ENCODE data around the gene ALPG. TPM values are rescaled to one million over a fixed set of nuclear protein-coding genes. Genes with fewer than 3 reads are reported as not detected.
"Not testable (repeated sequence)": the region's sequence is repeated elsewhere in the genome, so short reads cannot be mapped to it uniquely, and the experiment has no call there.

ALPG gene
- total RNA-seq, 1 donor from 2014 or later: not detected

DNA sequence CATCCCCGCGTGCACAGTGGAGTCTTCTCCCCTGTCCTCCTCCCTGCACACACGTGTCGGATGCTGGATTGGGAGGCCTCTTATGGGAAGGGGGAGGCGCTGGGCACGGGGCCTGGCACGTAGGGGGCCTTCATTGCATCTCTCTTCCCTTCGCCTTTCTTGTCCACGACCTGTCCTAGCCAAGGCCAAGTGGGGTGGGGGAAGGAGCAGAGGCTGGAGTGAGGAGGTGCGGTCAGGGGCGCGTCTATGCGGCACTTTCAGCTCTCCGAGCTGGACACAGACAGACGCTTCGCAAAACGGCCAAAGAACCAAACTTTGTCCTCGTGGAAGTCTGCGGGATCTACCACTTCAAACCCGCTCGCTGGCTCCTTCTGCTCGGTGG lies 13.4 kb downstream of the ALPG start:
- no peak for DNase-seq

DNA sequence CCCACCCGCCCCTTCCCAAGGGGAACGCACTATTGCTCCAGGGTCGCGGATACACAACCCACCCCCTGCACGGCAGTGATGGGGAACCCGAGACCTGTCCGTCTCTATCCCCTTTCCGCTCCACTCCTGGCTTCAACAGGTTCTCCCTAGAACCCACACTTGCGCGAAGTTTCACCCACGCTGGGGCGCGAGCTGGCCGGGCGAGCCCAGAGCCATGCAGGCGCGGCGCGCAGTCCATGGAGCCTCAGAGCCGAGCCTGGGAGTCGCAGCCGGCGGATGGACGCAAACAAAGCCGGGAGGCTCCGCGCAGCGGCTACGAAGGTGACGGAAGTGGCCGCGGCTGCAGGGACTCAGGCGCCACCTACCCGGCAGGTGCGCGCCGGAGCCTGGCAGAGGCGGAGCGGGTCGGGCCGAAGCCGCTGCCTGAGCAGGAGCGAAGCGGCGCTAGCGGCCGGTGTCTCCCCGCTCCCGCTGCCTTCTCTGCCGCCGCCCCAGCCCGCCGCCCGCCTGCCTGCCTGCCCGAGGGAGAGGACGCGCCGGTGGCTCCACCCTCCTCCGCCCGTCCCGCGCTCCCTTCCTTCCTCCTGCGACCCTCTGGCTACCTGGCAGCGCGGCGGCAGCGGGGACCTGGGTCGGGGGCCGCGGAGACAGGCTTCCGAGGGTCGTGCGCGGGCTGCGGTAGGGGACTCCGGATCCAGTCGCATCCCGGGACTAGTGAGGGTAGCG lies 14.0 kb downstream of the ALPG start:
- DNase-seq: no peak

DNA sequence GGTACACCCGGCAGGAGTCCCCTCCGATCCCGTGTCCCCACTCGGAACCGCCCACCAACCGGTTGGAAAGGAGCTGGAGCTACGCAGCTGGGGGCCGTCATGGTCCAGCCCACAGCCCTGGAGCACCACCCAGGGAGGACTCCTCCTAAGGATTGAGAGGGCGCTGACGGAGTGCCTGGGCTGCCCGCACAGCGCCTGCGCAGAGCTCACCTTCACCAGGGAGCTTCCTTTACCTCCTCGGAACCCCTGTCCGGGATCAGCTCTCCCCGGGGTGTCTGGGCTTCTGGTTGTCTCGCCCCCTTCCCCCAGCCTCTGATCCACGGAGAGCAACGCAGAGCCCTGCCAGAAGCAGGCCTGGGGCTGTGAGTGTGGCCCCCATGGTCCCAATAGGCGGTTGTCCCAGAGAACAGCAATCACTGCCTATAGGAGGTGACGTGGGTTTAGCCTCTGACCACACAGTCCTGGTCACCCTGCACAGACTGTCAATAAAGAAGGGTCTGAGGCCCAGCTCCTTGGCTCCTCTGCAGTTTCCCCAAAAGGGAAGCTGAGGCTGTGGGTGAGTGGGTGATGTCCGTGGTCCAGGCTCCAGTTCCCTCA lies 14.6 kb downstream of the ALPG start:
- no peak for DNase-seq

DNA sequence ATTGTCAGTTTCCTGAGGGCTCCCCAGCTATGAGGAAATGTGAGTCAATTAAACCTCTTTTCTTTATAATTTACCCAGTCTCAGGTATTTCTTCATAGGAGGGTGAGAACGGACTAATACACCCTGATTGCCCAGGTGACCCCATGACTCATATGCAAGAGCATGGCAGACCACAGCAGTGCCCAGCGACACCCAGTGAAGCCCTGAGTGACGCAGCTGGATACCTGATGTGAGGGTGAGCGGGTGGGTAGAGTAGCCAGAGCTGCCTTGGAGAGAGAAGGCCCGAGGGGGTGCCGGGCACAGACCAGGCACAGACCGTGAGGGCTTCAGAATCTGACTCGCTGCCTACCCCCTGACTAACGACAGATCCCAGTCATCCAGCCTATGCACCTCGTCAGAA lies 15.4 kb downstream of the ALPG start:
- DNase-seq: no peak

DNA sequence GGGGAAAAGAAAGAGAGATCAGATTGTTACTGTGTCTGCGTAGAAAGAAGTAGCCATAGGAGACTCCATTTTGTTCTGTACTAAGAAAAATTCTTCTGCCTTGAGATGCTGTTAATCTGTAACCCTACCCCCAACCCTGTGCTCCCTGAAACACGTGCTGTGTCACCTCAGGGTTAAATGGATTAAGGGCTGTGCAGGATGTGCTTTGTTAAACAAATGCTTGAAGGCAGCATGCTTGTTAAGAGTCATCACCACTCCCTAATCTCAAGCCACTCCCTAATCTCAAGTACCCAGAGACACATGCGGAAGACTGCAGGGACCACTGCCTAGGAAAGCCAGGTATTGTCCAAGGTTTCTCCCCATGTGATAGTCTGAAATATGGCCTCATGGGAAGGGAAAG lies 16.4 kb downstream of the ALPG start:
- DNase-seq: not testable (repeated sequence)

DNA sequence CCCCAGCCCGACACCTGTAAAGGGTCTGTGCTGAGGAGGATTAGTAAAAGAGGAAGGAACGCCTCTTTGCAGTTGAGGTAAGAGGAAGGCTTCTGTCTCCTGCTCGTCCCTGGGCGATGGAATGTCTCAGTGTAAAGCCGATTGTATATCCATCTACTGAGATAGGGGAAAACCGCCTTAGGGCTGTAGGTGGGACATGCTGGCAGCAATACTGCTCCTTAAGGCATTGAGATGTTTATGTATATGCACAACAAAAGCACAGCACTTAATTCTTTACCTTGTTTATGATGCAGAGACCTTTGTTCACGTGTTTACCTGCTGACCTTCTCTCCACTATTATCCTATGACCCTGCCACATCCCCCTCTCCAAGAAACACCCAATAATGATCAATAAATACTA lies 16.8 kb downstream of the ALPG start:
- DNase-seq: not testable (repeated sequence)

DNA sequence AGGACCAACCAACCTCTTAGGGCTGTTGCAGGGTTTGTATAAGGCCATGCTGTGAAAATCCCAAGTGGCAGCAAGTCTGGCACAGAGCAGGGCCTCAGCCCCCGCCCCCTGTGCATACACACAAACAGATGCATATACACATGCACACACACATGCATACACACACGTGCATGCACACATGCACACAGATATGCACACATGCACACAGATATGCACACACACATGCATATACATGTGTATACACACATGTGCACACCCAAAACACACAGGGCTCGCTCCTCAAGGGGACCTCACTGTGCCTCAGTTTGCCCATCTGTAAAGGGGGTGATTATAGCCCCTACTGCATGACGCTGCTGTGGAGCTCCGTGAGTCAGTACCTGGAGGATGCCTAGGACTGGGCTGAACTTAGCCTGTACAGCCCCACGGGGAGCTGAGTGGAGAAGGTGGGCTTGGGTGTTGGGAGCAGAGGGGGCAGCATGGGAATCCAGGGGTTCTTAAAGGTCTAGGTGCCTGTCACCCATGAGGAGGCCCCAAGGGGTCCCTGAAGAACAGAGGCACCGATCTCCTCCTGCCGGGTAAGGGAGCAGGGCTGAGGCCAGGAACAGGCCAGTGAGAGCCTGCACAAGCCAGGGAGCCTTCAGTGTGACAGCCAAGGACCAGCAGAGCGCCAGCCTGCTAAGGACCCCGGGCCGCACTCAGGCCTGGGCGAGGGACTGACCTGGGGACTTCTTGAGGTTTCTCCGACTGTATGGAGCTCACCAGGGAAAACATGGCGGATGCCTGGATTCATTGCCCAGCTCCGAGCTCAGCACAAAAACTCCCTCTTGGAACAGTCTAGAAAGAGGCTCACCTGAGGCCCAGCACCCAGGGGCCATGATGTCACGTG lies 25.3 kb downstream of the ALPG start:
- no peak for DNase-seq

DNA sequence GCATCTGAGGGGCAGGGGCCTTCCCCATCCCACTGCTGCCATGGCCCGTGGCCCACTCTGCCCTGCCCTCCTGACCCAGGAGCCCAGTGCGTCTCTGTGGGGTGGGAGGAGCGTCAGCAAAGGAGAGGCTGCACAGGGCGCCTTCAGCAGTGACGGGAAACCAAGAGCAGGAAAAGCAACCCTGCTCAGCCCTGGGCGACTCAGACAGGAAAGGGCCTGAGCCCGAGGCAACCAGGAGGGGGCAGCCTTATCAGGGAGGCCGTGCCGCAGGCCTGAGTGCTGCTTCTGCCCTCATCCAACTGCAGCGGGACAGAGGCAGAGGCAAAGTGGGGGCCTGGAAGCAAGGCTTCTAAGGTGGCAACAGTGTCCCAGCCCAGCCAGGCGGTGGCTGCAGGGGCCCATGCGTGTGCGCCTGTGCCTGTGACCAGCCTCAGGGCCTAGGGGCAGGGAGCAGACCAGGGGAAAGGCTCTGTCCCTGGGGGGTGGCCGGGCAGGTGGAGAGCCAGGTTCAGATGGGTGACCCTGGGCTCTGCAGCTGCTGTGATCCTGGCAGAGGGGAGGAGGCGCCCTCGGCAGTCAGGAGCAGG lies 26.0 kb downstream of the ALPG start:
- DNase-seq: no peak

DNA sequence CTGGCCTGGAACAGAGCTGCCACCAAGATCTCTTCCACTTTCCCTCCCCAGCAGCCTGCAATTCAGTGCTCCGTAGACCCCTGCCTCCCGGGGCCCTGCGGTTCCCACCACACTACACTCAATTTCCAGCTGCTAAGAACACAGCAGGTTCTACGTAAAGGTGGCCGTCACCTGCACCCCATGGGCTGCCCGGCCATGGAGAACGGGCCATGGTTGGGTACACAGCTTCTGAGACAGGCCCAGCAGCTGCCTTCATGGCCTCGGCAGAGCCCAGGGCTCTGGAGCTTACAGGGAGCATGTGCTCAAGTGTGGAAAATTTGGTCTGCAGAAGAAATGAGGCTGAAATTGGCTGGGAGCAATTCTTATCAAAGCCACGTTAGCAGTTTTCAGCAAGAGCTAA lies 27.0 kb downstream of the ALPG start:
- not testable (repeated sequence) for DNase-seq

DNA sequence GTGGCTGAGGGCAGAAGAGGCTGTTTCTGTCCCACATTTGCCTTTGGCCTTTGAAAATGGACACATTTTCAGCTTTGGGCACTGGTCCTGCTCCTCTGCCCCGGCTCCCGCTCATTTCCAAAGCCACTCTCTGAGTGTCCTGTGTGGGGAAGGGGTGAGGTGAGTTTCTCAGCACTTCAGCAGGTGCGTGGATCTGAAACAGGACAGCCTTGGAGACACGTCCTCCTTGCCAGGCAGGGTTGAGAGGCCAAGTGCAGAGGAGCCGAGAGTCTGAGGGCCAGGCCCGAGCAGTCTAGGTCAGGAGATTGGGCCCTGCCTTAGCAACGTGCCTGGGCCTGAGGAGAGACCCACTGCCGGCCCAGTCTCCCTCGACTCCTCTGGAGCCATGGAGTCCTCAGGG lies 27.4 kb downstream of the ALPG start:
- DNase-seq: no peak

DNA sequence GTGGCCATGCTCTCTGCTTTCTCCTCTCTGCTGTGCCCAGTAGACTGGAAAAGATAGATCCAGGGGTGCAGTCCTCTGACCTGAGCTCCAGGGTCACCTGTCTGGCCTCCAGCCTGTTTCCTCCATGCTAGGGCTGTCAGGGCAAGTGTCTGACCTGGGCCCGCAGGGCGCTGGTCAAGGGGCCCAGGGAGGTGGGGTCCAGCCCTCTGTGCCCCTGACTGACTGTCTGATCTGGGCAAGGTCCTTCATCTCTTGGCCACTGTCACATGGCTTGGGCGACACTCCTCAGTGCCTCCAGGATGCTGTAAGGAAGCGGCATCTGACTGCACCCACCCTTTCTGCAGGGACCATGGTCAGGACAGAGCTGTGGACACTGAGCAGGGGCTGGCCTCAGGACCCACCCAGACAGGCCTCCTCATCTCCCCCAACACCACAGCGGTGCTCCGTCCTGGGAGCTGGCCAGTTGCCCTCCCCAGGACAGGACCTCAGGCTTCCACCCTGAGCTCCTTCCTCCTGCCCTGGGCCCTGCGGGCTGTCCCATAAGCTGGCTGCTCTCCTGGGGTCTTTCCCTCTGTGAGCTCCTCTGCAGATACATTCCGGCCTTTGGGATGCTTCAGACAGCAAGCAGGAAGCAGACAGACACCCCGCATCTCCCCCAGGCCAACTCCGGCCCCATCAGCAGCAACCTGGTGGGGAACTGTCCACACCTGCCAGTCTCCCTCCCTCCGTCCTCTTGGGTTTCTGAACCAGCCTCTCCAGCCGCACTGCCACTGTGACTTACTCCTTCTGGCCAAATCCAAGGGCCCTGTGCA lies 28.1 kb downstream of the ALPG start:
- DNase-seq: no peak

DNA sequence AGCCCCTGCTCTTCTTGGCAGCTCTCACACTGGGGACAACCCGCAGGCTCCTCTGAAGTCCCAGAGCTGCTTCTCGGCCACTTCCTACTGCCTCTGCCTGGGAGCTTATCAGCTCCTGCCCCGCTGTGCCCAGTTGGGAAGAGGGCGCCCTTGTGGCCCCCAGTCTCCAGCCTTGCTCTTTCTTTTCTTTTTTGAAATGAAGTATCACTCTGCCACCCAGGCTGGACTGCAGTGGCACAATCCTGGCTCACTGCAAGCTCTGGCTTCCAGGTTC lies 28.7 kb downstream of the ALPG start:
- DNase-seq: no peak

DNA sequence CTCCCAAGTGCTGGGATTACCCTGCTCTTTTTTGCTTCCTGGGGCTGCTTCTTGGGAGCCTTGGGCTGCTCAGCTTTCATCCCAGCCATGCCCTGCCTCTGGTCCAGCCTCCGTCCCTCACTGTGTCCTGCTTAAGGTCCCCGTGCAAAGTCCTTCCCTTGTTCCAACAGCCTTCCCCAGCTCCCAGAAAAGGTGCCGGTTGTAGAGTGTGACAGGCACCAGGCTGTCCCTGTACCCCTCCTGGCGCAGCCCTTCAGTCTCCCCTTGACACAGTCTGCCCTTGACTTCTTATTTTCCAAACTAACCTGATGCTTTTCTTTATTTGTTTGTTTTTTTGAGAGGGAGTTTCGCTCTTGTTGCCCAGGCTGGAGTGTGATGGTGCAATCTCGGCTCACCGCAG lies 29.2 kb downstream of the ALPG start:
- no peak for DNase-seq

DNA sequence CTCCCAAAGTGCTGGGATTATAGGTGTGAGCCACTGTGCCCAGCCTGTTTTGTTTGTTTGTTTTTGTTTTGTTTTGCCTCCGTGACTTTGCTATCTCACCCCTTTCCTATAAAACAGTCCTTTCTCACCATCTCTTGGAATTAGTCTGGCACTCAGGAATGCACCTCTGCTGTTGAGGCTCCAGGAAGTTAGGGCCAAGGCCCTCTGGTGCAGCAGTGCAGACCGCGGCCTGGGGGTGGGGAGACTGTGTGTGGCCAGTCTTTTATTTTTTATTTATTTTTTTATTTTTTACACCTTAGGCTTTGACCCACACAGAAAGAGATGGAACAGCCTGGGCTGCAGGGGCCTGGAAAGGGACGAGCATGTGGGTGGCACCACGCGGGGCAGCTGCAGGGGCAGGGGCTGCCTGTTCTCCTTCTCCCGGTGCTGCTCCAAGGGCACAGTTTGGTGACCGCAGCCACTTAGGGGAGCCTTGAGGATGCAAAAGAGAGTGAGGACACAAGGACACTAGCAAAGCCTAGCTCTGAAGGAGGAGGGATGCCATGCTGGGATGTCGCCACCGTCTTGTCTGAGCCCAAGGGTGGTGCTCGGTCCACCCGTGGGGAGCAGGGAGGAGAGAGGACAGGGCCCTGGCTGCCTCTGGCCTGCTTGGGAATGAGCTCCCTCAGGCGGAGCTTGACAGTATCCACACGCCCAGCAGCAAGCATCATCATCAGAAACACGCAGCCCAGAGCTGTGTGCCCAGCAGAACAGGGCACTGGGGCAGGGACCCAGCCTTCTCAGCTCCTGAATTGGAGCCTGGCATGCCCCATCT lies 29.9 kb downstream of the ALPG start:
- no peak for DNase-seq

DNA sequence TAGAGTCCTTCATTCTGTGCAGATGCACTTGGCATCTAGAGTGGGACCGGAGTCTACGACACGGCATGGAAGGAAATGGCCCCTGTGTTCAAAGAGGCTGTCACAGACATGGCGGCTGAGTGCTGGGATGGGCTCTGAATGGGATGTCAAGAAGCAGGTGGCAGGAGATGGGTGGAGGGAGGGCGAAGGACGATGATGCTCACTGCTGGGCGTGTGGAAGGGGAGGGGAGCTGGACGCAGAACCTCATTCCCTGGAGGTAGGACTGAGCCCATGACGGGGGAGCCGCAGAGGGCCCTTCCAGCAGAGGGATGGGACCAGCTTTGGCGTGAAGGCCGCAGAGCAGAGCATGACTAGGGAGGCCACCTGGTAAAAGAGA lies 30.5 kb downstream of the ALPG start:
- no peak for DNase-seq

DNA sequence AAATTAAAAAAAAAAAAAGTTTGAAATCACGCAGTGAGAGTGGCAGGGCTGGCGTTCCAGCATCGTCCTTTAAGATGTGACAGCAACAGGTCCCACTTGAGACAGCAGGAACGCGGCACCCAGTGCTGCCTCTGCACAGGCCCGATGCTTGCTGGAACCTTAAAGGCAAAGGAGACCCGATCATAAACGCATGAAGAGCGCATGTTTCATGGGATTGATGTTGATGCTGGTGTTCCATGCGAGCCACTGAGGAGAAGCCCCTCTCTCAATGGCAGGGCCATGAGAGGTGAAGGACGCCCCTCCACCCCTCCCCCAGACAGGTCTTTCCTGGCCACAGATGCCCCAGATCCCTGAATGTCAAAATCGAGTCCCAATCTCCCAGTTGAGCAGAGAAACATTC lies 31.4 kb downstream of the ALPG start:
- no peak for DNase-seq

DNA sequence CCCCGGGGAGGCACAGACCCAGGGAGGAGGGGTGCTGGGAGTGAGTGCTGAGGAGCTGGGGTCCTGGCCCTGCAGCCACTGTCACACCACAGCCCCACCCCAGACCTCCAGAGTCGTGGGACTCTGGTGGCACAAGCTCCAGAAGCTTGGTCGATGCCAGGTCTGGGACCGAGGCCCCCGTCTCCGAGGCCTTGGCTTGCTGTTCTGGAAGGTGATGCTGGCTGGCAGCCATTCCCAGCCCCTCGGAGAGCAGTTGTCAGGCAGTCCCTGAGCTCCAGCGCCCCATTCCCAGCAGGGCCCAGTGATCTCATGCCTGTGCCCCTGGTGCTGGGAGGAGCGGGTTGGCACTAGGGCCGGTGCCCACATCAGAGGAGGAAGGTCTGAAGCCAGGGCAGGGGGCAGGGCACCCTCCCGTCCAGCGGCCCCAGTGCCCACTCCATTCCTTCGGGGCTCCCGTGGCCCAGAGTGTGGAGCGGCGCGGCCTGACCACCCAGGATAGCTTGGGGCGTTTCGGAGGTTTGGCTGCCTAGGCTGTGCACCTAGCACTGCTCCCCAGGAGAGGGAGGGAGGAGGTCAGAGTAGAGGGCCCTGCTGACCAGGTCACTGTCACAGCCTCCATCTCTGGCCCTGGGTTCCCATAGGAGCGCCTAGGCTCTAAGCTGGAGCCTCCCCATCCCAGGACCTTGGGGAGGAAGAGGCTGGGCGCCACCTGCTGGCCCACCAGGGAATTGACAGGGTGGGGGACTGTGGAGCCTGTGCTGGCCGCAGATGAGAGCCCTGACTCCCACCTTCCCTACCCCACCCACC lies 32.5 kb downstream of the ALPG start:
- DNase-seq: peak; percentile 35

DNA sequence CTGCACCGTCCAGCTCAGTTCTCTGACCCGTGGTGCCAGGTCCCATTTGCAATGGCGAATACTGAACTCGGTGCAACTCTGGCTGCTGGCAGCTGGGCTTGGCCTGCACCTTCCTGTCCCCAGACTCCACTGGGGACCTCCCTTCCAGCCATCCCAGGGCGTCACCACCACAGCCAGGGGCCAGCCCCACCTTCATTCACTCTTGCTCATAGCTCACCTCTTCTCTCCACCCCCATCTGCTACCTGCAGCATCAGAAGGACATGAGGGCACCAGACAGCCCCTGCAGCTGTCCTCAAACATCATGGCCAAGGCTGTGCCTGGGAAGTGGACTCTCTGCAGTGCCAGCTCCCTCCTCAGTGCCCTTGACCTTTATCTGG lies 33.1 kb downstream of the ALPG start:
- DNase-seq: no peak

DNA sequence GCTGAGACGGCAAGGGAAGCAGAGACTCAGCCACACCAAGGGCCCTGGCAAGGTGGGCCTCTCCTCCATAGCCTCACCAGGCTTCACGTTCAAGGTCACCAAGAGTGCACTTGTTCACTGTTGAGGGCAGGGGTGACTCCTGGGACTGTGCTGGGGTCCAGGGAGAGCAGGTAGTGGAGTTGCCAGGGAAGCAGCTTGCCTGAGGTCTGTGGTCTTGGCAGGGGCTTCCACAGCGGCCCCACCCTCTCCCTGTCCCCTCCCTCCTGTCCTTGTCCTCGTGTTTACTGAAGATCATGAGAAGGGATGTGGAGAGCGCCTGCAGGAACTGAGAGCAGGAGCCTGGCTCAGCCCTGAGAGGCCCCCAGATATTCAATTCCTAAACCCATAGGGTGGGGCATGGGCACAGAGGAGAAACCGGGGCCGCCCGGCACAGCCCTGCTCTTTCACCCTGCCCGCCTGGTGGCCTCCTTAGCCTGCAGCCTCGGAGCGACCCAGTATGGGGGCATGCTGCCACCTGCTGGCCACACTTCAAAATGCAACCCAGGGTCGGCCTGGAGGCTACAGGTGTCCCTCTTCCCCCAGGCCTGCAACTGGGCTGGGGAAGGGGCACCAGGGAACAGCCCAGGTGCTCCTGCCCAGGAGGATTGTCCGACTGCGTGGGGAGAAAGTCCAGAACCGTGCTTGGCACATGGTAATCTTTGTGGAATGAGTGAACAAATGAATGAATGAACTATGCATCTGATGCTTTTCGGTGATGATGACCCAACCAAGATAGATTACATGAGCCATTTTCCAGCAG lies 33.8 kb downstream of the ALPG start:
- DNase-seq: peak; percentile 89

DNA sequence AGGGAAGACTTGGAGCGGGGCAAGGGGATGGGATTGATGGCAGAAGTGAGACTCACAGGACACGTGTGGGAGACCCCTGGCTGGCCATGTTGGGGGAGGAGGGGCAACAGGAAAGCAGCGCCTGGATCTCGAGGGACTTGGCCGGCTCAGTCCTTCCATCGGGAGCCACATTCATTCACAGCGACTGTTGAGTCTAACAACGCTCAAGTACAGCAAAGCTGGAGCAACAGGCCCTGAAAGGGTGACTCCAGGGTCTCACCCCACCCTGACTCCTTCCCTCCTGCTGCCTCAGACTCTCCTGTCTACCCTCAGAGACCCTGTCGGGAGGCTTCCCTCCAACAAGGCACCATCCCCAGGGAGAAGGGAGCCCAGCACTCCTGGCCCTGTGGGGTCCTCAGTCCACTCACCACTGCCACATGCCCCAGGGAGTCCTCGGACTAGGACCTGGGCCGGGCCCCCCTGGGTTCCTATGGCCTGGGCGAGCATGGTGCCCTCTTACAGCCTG lies 34.6 kb downstream of the ALPG start:
- DNase-seq: no peak
